NCI-H1436 (cell line): ENCODE measurements around the gene SRPK2.

Experiments used
- DNase-seq: peaks from one replicate; lab custom pipeline; 2025; lab: John Stamatoyannopoulos, UW

The SRPK2 gene

DNA sequence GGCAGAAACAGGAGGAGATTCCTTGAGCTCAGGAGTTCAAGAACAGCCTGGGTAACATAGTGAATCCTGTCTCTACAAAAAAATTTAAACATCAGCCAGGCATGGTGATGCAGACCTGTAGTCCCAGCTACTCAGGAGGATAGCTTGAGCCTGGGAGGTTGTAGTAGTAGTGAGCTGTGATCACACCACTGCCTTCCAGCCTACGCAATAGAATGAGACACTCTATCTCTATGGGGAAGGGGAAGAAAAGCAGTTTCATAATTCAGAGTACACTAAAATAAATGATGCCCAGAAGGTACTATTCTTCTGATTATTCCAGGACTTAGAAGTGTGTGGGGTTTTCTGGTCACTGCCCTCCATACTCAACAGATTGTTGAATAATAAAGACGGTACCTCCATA lies 197.4 kb downstream of the SRPK2 start:
- no peak for DNase-seq

- no peak for DNase-seq
Measured at GRCh38 chr7:105189859-105190492, 198.7 kb downstream of the SRPK2 start.

DNA sequence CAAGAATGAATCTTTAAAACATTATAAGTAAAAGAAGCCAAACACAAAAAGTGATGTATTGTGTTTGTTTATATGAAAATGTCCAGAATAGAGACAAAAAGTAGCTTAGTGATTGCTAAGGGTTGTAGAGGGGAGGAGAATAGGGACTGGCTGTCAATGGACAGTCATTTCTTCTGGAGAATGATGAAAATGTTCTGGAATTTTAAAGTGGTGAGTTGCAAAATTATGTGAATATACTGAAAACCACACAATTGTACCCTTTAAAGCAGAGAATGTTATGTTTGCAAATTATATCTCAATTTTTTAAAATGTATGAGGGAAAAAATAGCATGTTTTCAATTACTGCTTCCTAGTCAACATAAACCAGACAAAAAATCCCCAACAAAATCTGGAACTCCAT lies 200.5 kb downstream of the SRPK2 start:
- DNase-seq = no peak

- DNase-seq = no peak
Measured at GRCh38 chr7:105187302-105188169, 201.2 kb downstream of the SRPK2 start.

DNA sequence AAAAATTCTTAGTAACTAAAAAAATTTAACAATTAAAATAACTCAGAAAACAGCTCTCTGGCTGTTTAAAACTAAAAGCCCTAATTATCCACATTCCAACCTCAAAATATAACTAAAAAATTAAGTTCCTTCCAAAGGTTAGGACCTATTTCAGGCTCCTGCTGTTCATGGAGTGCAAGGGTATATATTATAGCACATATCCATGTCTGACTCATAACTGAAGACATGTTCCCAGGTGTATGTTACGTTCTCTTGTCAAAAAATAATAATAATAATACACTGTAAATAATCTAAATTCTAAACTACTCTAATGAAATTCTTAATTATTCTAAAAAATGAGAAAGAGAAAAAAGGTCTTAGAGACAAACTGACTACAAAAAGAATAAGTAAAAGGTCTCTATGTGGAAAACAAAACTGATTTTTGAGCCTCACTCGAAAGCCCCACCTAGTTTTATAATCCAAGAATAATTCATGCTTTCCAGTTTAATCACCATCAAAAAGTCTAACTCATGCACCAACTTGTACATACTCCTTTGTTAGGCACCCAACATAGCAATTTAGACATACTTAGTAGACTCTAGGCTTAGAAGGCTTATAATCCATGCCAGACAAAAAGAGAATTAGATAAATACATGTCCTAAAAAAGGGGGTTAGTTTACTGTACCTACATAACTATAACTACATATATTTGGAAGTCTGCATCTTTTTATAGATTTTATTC lies 203.3 kb downstream of the SRPK2 start:
- no peak for DNase-seq

GRCh38 chr7:105180002-105180401 lies 208.7 kb downstream of the SRPK2 start:
- DNase-seq = no peak

GRCh38 chr7:105178928-105179541 lies 209.7 kb downstream of the SRPK2 start:
- no peak for DNase-seq

- DNase-seq = no peak
Measured at GRCh38 chr7:105178177-105178576, 210.5 kb downstream of the SRPK2 start.

DNA sequence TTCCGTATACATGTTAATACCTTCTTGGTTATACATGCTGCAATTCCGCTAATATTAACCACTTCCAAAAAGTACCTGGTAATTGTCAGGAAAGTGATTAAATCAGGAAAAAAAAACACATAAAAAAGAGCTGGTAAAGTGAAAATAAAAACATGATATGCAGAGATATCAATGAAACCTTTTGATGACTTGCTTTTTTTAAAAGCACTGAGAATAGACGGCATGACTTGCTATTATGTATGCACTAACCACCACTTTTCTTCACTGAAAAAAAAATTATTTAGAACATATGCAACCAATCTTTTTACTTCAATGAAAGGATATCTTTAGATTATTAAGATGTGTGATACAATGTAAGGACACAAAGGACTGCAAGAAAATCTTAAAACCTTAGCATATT lies 211.7 kb downstream of the SRPK2 start:
- no peak for DNase-seq

DNA sequence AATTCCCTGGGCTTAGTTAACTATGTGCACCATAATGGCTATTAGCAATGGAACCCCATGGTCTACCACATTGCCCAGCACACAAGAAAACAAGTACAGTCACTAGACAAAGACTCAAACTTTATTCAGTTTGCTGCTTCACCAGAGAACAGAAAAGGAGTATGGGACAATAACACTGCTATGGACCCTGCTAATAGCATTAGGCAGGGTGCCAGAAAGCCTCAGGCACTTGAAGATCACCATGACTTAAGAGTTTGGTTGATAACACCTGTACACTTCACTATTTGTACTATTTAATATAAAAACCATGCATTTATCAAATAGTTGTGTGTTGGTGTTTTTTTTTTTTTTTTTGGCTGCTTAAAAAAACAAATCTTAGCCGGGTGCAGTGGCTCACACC lies 215.1 kb downstream of the SRPK2 start:
- no peak for DNase-seq

- no peak for DNase-seq
Measured at GRCh38 chr7:105164751-105165150, 224.0 kb downstream of the SRPK2 start.

GRCh38 chr7:105163718-105164117 lies 225.0 kb downstream of the SRPK2 start:
- DNase-seq = no peak

- no peak for DNase-seq
Measured at GRCh38 chr7:105161366-105161765, 227.4 kb downstream of the SRPK2 start.

GRCh38 chr7:105157278-105157677 lies 231.4 kb downstream of the SRPK2 start:
- no peak for DNase-seq

GRCh38 chr7:105156731-105157130 lies 232.0 kb downstream of the SRPK2 start:
- no peak for DNase-seq

DNA sequence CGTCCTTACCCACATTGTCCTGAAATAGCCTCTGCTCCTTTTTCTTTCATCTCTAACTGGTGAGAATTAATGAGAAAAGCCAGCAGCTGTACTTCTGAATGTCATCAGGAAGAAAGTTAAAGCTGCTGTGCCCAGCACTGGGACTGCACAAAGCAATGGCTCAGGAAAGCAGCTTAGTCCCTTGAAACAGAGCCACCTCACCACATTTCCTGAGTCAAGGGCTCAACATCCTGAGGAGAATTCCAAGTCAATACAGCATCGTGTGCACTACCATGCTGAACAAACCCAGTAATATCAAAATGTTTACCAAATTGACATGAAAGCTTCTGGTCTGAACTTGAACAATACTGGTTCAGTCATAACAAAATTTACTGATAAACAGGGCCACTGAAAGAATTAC lies 234.6 kb downstream of the SRPK2 start:
- no peak for DNase-seq

DNA sequence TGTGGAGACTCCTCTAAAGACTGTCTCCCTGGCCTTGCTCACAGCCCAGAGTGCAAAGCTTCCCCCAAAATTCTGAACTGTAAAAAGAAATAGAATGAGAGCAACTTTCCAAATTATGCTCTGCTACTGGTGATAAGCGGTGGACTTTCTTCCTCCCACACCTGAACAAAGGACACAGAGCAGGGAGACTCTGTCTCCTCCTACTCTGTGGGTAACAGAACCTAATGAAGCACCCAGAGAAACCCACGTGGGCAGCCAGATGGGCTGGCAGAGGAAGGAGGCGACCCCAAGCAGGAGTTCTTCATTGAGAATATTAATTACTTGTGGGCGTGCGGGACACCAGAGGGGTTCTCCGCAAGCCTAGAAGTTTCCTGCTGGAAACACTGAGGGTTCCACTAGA lies 235.2 kb downstream of the SRPK2 start:
- no peak for DNase-seq

- no peak for DNase-seq
Measured at GRCh38 chr7:105151152-105151551, 237.6 kb downstream of the SRPK2 start.

DNA sequence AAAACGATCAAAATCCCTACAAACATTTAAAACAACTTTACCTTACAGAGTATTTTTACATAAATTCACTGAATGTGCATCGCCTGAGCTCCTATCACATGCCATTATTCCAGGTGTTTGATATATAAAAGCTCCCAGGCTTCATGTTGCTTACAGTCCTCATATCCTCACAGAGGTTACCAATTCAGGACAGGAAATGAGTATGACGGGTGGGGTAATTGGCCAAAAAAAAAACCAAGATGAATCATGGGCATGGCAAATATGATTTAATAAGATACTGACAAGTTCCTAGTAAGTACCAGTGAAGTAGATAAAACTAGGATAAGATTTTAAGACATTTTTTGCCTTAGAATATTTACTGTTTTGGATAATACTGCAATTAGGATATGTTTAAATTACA lies 238.9 kb downstream of the SRPK2 start:
- no peak for DNase-seq

- no peak for DNase-seq
Measured at GRCh38 chr7:105141068-105141467, 247.7 kb downstream of the SRPK2 start.

GRCh38 chr7:105139381-105139780 lies 249.3 kb downstream of the SRPK2 start:
- DNase-seq = no peak

- no peak for DNase-seq
Measured at GRCh38 chr7:105137898-105138297, 250.8 kb downstream of the SRPK2 start.

DNA sequence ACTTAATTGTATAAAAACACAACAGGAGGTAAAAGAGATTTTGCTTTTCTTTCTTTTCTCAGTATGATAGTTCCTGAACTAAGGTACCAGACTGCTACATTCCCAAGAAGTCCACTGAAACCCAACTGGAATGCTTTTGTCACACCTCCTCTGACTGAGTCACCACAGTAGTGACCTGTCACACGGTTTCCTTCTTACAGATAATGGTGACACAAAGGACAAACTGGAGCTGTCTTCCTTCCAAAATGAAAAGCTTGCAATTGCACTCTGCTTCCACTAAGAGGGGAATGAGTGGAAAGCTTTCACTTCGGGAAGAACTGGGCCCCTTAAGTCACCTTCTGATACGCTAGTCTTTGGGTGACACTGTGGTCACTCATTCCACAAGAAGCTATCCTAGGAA lies 252.5 kb downstream of the SRPK2 start:
- no peak for DNase-seq
